Ovary (tissue), 9 donors: ENCODE results near the gene MNAT1. TPM values are rescaled to one million over a fixed set of nuclear protein-coding genes. Genes with fewer than 3 reads are reported as not detected.

Source experiments
- DNase-seq, 5 donors: peaks; one replicate each; pipeline ENCODE4 v3.0.0-alpha.2; 2019 to 2020
- H3K27ac ChIP-seq, 2 donors: fragments of 200-600 bp; one replicate each; pipeline versions ENCODE4 v1.5.1 to v1.8.0; 2019 to 2022
- H3K27me3 ChIP-seq: fragments of 200-600 bp; one replicate; pipeline ENCODE4 v1.8.0; 2022
- H3K36me3 ChIP-seq: fragments of 200-600 bp; sonication (generic); one replicate; pipeline ENCODE4 v1.5.1; 2019
- H3K4me1 ChIP-seq: one replicate; pipeline ENCODE4 v1.8.1; 2013; ENCODE audit warnings: mild to moderate bottlenecking, moderate library complexity; ENCODE audit not compliant: insufficient read depth
- H3K4me3 ChIP-seq: fragments of 200-600 bp; sonication (generic); one replicate; pipeline ENCODE4 v1.5.1; 2017
- H3K9me3 ChIP-seq, 2 donors: fragments of 200-600 bp in 1 of 2; sonication (generic) in 1 of 2; one replicate each; pipeline versions ENCODE4 v1.5.1 to v1.8.1; 2013 to 2019; ENCODE audit warnings: mild to moderate bottlenecking in 1 of 2, moderate library complexity in 1 of 2
- EP300 ChIP-seq: sonication (generic); formaldehyde crosslinking; IDR thresholded peaks from one replicate; pipeline ENCODE4 v1.6.1; 2017; ENCODE audit warnings: antibody characterized with exemption
- POLR2A ChIP-seq: fragments of 450-650 bp; IDR thresholded peaks from one replicate; pipeline ENCODE4 v1.6.1; 2017; ENCODE audit warnings: antibody characterized with exemption, mild to moderate bottlenecking, moderate library complexity
- whole genome bisulfite sequencing, 3 donors: extraction: QIAGEN DNeasy Blood & Tissue Kit in 1 of 3; methylation state at CpG; one replicate each; pipeline versions ENCODE4 v1.1.5 to v1.1.7; 2013 to 2017; 5-methylcytosine and 5-hydroxymethylcytosine counted together
- intact Hi-C, 4 donors: fragments of 100-400 bp; cut with DNase I; formaldehyde crosslinking; loops; one replicate each; pipeline versions ENCODE4 v1.11.0 to v1.15.1; 2022 to 2023
- polyA plus RNA-seq, 2 donors: library from polyadenylated mRNA; stranded (reverse); fragments of 200-250 nt in 1 of 2; fragments of 350-450 nt in 1 of 2; fragmentation: Illumina TruSeq in 1 of 2; extraction: RNeasy Lipid Tissue Mini Kit (QIAGEN cat#74804) in 1 of 2; gene quantifications; one replicate each; pipeline ENCODE4 v1.2.3, GENCODE V29; 2013 to 2014
- total RNA-seq, 7 donors: library from RNA; depleted of rRNA in 2 of 7; stranded (reverse); fragments of >200 nt in 2 of 7; fragmentation: NEBNext Ultra II Directional in 3 of 7; extraction: Animal tissue kit (Norgen Biotek cat#: 25700) in 3 of 7; gene quantifications; one replicate each; pipeline versions ENCODE4 v1.1.0 to v1.2.4, GENCODE V29; 2016 to 2023
- TF ChIP-seq, protein P1 (sequence below), 3 donors: fragments of 450-650 bp in 2 of 3; fragments of 200-600 bp in 1 of 3; IDR thresholded peaks; one replicate each; pipeline versions ENCODE4 v1.5.1 to v1.8.0; 2016 to 2022; ENCODE audit warnings: antibody characterized with exemption in 3 of 3, mild to moderate bottlenecking in 1 of 3
- donor health status: DM: no; HTN: no; CAD: no; lungs with moderate emphysema.
- donor health status: DM: no; HTN: no; CAD: no.
- donor health status: Bipolar disorder and iron deficiency.
- donor health status: DM: yes; HTN: yes; CAD: no.
- donor health status: DM: no; HTN: no; CAD: no.
- donor health status: DM: yes; HTN: yes; CAD: no.

Gene MNAT1
- total and polyA plus RNA-seq, 9 donors: 23.0 to 59.4 (median 32.8) TPM

DNA sequence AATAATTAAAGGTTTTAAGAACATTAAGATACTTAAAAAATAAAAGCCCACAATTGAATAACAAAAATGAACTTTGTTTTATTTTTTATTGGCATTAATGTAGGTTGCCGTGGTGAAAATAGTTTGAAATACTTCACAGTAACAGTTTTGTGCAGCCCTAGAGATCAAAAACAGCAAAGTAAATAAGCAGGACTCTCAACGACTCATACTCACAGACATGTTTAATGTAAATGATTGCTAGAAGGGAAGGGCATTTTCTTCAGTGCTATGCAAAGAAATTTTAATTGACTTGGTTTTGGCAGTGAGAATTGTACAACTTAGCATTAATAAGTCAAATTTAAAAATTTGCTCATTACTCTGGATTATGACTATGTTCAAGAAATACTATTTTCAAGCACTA, 230.3 kb downstream of the MNAT1 start:
- intact Hi-C loops: no loop called here
- no peaks in the 10 kb centered on the region for H3K4me1 ChIP-seq
- no peaks in the 10 kb centered on the region for H3K27me3 ChIP-seq
- no peak overlapping the region for H3K27ac ChIP-seq
- 6 to 21% (median 12%) methylated on average over 2 of the region's 2 CpGs for WGBS, 3 donors
- no peaks in the 10 kb centered on the region for H3K36me3 ChIP-seq
- no peak for DNase-seq
- no peak overlapping the region for H3K4me3 ChIP-seq
- TF ChIP-seq POLR2A (no peak), EP300 (no peak)
- TF ChIP-seq, protein P1, sequence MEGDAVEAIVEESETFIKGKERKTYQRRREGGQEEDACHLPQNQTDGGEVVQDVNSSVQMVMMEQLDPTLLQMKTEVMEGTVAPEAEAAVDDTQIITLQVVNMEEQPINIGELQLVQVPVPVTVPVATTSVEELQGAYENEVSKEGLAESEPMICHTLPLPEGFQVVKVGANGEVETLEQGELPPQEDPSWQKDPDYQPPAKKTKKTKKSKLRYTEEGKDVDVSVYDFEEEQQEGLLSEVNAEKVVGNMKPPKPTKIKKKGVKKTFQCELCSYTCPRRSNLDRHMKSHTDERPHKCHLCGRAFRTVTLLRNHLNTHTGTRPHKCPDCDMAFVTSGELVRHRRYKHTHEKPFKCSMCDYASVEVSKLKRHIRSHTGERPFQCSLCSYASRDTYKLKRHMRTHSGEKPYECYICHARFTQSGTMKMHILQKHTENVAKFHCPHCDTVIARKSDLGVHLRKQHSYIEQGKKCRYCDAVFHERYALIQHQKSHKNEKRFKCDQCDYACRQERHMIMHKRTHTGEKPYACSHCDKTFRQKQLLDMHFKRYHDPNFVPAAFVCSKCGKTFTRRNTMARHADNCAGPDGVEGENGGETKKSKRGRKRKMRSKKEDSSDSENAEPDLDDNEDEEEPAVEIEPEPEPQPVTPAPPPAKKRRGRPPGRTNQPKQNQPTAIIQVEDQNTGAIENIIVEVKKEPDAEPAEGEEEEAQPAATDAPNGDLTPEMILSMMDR (IDR thresholded peaks at IDR 0.05): no peak
- H3K9me3 ChIP-seq: no peaks in the 10 kb centered on the region

DNA sequence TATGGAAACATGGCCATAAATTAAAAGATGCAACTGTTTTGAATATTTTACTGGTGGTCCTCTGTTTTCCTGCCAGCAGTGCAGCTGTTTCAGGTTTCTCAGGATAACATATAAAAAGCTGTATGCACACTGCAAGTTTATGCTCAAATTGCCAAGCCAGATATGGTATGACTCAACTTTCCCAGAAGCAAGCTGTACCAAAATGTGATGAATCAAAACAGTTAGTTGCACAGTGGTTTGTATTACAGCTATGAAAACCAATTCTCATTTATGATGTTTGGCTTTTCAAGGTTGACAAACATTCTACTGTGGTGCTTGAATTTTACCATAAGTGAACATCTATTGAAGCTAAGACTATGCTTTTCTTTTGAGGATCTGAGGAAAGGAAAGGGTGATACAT, 230.8 kb downstream of the MNAT1 start:
- H3K27ac ChIP-seq: no peak overlapping the region
- intact Hi-C loops: no loop called here
- TF ChIP-seq, protein P1 (IDR thresholded peaks at IDR 0.05): no peak
- TF ChIP-seq POLR2A (no peak), EP300 (no peak)

DNA sequence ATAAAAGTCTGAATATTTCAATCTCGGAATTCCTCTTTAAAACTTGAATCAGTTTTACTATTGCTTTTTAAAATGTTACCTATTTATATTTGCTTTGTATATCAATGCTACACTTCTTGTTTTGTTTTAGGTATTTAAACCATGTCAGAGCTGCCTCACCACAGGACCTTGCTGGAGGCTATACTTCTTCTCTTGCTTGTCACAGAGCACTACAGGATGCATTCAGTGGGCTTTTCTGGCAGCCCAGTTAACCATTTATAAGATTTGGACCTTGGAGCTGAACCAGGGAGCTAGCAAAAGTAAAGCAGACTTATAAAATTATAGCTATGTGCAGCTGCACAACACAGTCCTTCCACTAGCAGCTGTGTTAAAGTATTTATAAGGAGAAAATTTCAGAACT, 233.5 kb downstream of the MNAT1 start:
- Histone ChIP-seq H3K9me3 (no peaks in the 10 kb centered on the region), H3K4me3 (no peak overlapping the region), H3K27ac (no peak overlapping the region), H3K4me1 (no peaks in the 10 kb centered on the region), H3K36me3 (no peaks in the 10 kb centered on the region), H3K27me3 (no peaks in the 10 kb centered on the region)
- intact Hi-C loops: no loop called here
- DNase-seq: no peak
- WGBS, 3 donors: 51 to 68% (median 62%) methylated on average over 1 of the region's 1 CpG
- TF ChIP-seq EP300 (no peak), POLR2A (no peak)
- TF ChIP-seq, protein P1 (IDR thresholded peaks at IDR 0.05): no peak

More for the DNA sequence above, 230.8 kb downstream of the MNAT1 start:
- no peaks in the 10 kb centered on the region for H3K36me3 ChIP-seq
- no peaks in the 10 kb centered on the region for H3K27me3 ChIP-seq
- no peak for DNase-seq
- H3K9me3 ChIP-seq: no peaks in the 10 kb centered on the region
- no peak overlapping the region for H3K4me3 ChIP-seq
- no peaks in the 10 kb centered on the region for H3K4me1 ChIP-seq

DNA sequence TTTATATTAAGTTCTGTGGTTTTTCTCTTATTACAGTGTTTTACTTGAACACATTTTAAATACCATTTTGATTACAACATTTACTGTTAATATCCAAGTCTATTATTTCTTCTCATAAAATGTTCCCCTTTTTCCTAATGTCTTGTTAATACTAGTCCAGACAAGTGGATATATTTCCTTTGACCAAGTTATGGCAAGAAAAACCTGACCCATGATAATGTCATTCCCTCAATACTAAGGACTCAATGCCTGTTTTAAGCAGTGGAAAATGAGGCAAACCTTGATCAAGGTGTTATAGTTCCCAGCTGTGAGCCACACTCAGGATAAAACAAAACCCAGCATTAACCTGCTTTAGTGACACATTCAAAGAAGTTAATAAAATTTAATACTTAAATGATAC, 234.1 kb downstream of the MNAT1 start:
- no peaks in the 10 kb centered on the region for H3K4me1 ChIP-seq
- no peaks in the 10 kb centered on the region for H3K27me3 ChIP-seq
- TF ChIP-seq EP300 (no peak), POLR2A (no peak)
- TF ChIP-seq, protein P1 (IDR thresholded peaks at IDR 0.05): no peak
- intact Hi-C loops: no loop called here
- no peaks in the 10 kb centered on the region for H3K9me3 ChIP-seq
- H3K4me3 ChIP-seq: no peak overlapping the region
- DNase-seq: no peak
- no peaks in the 10 kb centered on the region for H3K36me3 ChIP-seq
- H3K27ac ChIP-seq: no peak overlapping the region

DNA sequence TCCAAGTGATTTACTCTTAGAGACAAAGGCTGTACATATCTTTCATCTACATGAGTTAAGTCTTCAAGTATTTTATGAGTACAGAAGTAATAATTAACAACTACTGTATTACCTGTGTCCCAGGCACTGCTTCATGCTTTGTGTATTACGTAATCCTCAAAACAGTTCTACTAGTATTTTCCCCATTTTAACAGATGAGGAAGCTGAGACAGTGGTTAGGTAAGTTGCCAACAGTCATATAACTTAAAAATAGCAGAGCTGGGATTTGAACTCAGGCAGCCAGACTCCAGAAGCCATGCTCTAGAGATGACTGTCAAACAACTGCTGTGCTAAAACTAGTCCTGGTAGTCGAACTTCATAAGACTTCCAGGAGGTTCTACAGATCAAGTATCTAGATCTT, 235.6 kb downstream of the MNAT1 start:
- 91 to 97% (median 93%) methylated on average over 2 of the region's 2 CpGs for WGBS, 3 donors
- no peak overlapping the region for H3K4me3 ChIP-seq
- H3K27me3 ChIP-seq: no peaks in the 10 kb centered on the region
- TF ChIP-seq EP300 (no peak), POLR2A (no peak)
- TF ChIP-seq, protein P1 (IDR thresholded peaks at IDR 0.05): no peak
- H3K9me3 ChIP-seq: no peaks in the 10 kb centered on the region
- intact Hi-C loops: no loop called here
- H3K4me1 ChIP-seq: no peaks in the 10 kb centered on the region
- no peak for DNase-seq
- H3K27ac ChIP-seq: no peak overlapping the region
- no peaks in the 10 kb centered on the region for H3K36me3 ChIP-seq
